Lung microvascular endothelial cell (primary cell): Measurements from ENCODE around the gene SLC41A3. TPM values are rescaled to one million over a fixed set of nuclear protein-coding genes. Genes with fewer than 3 reads are reported as not detected.

Source experiments
- DNase-seq, 2 donors: peaks; one replicate each; pipeline versions ENCODE4 v3.0.0 to v3.0.0-alpha.2; 2010; ENCODE audit warnings: low read depth in 2 of 2
- total RNA-seq: library from RNA; depleted of rRNA; stranded (reverse); fragments of >200 nt; gene quantifications from 2 replicates; pipeline ENCODE4 v1.2.1, GENCODE V29; 2014

The SLC41A3 gene
- total RNA-seq, 1 donor from 2014 or later, result 123 TPM

- DNase-seq, result no peak
Observed at GRCh38 chr3:126026761-126027160, 57.2 kb downstream of the SLC41A3 start.

- DNase-seq, result no peak
Observed at GRCh38 chr3:126026277-126026751, 57.6 kb downstream of the SLC41A3 start.

GRCh38 chr3:126025862-126026261, 58.1 kb downstream of the SLC41A3 start:
- DNase-seq, result no peak

GRCh38 chr3:126025116-126025729, 58.7 kb downstream of the SLC41A3 start:
- DNase-seq, result no peak

- DNase-seq, result no peak
Observed at GRCh38 chr3:126024049-126024854, 59.7 kb downstream of the SLC41A3 start.

GRCh38 chr3:126023390-126023789, 60.5 kb downstream of the SLC41A3 start:
- DNase-seq, result no peak

GRCh38 chr3:126022741-126023359, 61.1 kb downstream of the SLC41A3 start:
- no peak for DNase-seq

- no peak for DNase-seq
Observed at GRCh38 chr3:126021702-126022101, 62.2 kb downstream of the SLC41A3 start.

- DNase-seq, result no peak
Observed at GRCh38 chr3:126021224-126021623, 62.7 kb downstream of the SLC41A3 start.

- DNase-seq, result no peak
Observed at GRCh38 chr3:126019683-126020082, 64.2 kb downstream of the SLC41A3 start.

- no peak for DNase-seq
Observed at GRCh38 chr3:126018995-126019394, 64.9 kb downstream of the SLC41A3 start.

GRCh38 chr3:126018545-126018944, 65.4 kb downstream of the SLC41A3 start:
- DNase-seq, result no peak

- DNase-seq, result no peak
Observed at GRCh38 chr3:126017362-126017761, 66.6 kb downstream of the SLC41A3 start.

GRCh38 chr3:126016616-126017015, 67.3 kb downstream of the SLC41A3 start:
- no peak for DNase-seq

- no peak for DNase-seq
Observed at GRCh38 chr3:126015075-126015474, 68.8 kb downstream of the SLC41A3 start.

- DNase-seq, result no peak
Observed at GRCh38 chr3:126014252-126014651, 69.7 kb downstream of the SLC41A3 start.

- no peak for DNase-seq
Observed at GRCh38 chr3:126013751-126014156, 70.2 kb downstream of the SLC41A3 start.

- DNase-seq, result no peak
Observed at GRCh38 chr3:126009181-126009580, 74.7 kb downstream of the SLC41A3 start.

GRCh38 chr3:126008219-126008618, 75.7 kb downstream of the SLC41A3 start:
- DNase-seq, result no peak

GRCh38 chr3:126005951-126006350, 78.0 kb downstream of the SLC41A3 start:
- peak in 1 of 2 donors; percentile 26 for DNase-seq

- DNase-seq, result no peak
Observed at GRCh38 chr3:126004692-126005091, 79.2 kb downstream of the SLC41A3 start.

- no peak for DNase-seq
Observed at GRCh38 chr3:126004217-126004616, 79.7 kb downstream of the SLC41A3 start.
